ENCODE results near the gene LAGE3. TPM values are rescaled to one million over a fixed set of nuclear protein-coding genes. Genes with fewer than 3 reads are reported as not detected.
A peak's percentile ranks its signal among the peaks of the same experiment; 100 is the strongest.

Gene LAGE3
- total and polyA plus RNA-seq, 9 donors: 12.1 to 16.2 (median 14.6) TPM

GRCh38 chrX:154468217-154468616 is 10.9 kb downstream of the LAGE3 start:
- Histone ChIP-seq H3K27me3 (ENCODE audit: control insufficient read depth, insufficient read depth, low read length) (no peaks in the 10 kb centered on the region), H3K36me3 (ENCODE audit: control insufficient read depth, insufficient read depth, low read length) (peaks cover 53% of the 10 kb centered on the region), H3K4me3 (ENCODE audit: low read length) (no peak overlapping the region), H3K27ac (ENCODE audit: low read length) (no peak overlapping the region), H3K9me3 (replicated peaks; ENCODE audit: control insufficient read depth, low read depth, low read length) (peaks cover 2% of the 10 kb centered on the region), H3K4me1 (ENCODE audit: control insufficient read depth, insufficient read depth, low read length) (no peaks in the 10 kb centered on the region)
- DNase-seq: no peak
- WGBS (ENCODE audit: insufficient coverage): 93% methylated on average over 23 of the region's 23 CpGs

DNA sequence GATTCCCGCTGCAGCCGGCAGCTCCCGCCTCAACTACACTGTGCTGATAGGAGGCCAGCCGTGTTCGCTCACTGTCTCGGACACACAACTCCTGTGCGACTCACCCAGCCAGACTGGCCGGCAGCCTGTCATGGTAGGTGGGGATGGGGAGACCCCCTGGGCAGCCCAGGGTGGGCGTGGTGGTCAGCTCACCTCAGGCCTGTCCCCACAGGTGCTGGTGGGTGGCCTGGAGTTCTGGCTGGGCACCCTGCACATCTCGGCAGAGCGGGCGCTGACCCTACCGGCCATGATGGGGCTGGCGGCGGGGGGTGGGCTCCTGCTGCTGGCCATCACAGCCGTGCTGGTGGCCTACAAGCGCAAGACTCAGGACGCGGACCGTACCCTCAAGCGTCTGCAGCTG is 11.5 kb downstream of the LAGE3 start:
- no peak overlapping the region for H3K27ac ChIP-seq (ENCODE audit: low read length)
- peaks cover 3% of the 10 kb centered on the region for H3K9me3 ChIP-seq (replicated peaks; ENCODE audit: control insufficient read depth, low read depth, low read length)
- peaks cover 60% of the 10 kb centered on the region for H3K36me3 ChIP-seq (ENCODE audit: control insufficient read depth, insufficient read depth, low read length)
- H3K4me1 ChIP-seq (ENCODE audit: control insufficient read depth, insufficient read depth, low read length): no peaks in the 10 kb centered on the region
- H3K4me3 ChIP-seq (ENCODE audit: low read length): no peak overlapping the region
- WGBS (ENCODE audit: insufficient coverage): 91% methylated on average over 18 of the region's 21 CpGs
- H3K27me3 ChIP-seq (ENCODE audit: control insufficient read depth, insufficient read depth, low read length): no peaks in the 10 kb centered on the region
- no peak for DNase-seq

DNA sequence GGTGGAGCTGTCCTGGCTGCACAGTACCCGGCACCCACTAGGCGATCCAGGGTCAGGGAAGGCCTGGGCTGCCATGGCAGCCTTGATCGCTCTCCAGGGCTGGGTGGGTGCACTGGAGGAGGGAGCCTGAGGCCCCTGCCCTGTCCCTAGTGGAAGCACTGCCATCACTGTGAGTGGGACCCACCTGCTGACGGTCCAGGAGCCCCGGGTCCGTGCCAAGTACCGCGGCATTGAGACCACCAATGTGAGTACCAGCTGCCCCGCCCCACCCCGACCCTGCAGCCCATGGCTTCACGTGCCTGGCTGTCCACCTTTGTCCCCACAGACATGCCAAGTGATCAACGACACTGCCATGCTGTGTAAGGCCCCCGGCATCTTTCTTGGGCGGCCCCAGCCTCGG is 12.2 kb downstream of the LAGE3 start:
- Histone ChIP-seq H3K9me3 (replicated peaks; ENCODE audit: control insufficient read depth, low read depth, low read length) (peaks cover 3% of the 10 kb centered on the region), H3K27ac (ENCODE audit: low read length) (no peak overlapping the region), H3K27me3 (ENCODE audit: control insufficient read depth, insufficient read depth, low read length) (no peaks in the 10 kb centered on the region), H3K36me3 (ENCODE audit: control insufficient read depth, insufficient read depth, low read length) (peaks cover 64% of the 10 kb centered on the region), H3K4me1 (ENCODE audit: control insufficient read depth, insufficient read depth, low read length) (no peaks in the 10 kb centered on the region), H3K4me3 (ENCODE audit: low read length) (no peak overlapping the region)
- DNase-seq: no peak
- WGBS (ENCODE audit: insufficient coverage): 88% methylated on average over 12 of the region's 15 CpGs

DNA sequence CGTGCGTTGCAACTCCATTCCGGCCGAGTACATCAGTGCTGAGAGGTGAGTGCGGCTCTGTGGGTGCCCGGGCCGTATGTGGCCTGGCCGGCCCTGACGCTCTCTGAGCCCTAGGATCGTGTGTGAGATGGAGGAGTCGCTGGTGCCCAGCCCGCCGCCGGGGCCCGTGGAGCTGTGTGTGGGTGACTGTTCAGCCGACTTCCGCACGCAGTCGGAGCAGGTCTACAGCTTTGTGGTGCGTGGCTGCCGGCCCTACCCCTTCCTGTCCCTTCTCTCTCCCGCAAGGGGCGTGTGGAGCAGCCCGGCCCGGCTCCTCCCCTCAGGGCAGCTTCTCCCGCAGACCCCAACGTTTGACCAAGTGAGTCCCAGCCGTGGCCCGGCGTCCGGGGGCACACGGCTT is 13.0 kb downstream of the LAGE3 start:
- DNase-seq: no peak
- Histone ChIP-seq H3K27ac (ENCODE audit: low read length) (no peak overlapping the region), H3K27me3 (ENCODE audit: control insufficient read depth, insufficient read depth, low read length) (no peaks in the 10 kb centered on the region), H3K4me3 (ENCODE audit: low read length) (no peak overlapping the region), H3K36me3 (ENCODE audit: control insufficient read depth, insufficient read depth, low read length) (peaks cover 65% of the 10 kb centered on the region), H3K4me1 (ENCODE audit: control insufficient read depth, insufficient read depth, low read length) (no peaks in the 10 kb centered on the region), H3K9me3 (replicated peaks; ENCODE audit: control insufficient read depth, low read depth, low read length) (peaks cover 3% of the 10 kb centered on the region)
- 91% methylated on average over 22 of the region's 32 CpGs for WGBS (ENCODE audit: insufficient coverage)

DNA sequence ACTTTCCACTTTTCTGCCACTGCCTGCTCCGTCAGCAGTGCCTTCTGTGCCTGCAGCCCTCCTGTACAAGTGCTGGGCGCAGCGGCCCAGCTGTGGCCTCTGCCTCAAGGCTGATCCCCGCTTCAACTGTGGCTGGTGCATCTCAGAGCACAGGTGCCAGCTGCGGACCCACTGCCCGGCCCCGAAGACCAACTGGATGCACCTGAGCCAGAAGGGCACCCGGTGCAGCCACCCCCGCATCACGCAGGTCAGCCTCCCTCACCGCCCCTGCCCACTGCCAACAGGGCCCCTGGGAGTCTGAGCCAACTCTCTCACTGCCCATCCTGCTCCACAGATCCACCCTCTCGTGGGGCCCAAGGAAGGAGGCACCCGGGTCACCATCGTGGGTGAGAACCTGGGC is 13.5 kb downstream of the LAGE3 start:
- Histone ChIP-seq H3K4me3 (ENCODE audit: low read length) (no peak overlapping the region), H3K9me3 (replicated peaks; ENCODE audit: control insufficient read depth, low read depth, low read length) (peaks cover 3% of the 10 kb centered on the region), H3K36me3 (ENCODE audit: control insufficient read depth, insufficient read depth, low read length) (peaks cover 68% of the 10 kb centered on the region), H3K27me3 (ENCODE audit: control insufficient read depth, insufficient read depth, low read length) (no peaks in the 10 kb centered on the region), H3K27ac (ENCODE audit: low read length) (no peak overlapping the region), H3K4me1 (ENCODE audit: control insufficient read depth, insufficient read depth, low read length) (no peaks in the 10 kb centered on the region)
- DNase-seq: no peak
- 92% methylated on average over 9 of the region's 14 CpGs for WGBS (ENCODE audit: insufficient coverage)

DNA sequence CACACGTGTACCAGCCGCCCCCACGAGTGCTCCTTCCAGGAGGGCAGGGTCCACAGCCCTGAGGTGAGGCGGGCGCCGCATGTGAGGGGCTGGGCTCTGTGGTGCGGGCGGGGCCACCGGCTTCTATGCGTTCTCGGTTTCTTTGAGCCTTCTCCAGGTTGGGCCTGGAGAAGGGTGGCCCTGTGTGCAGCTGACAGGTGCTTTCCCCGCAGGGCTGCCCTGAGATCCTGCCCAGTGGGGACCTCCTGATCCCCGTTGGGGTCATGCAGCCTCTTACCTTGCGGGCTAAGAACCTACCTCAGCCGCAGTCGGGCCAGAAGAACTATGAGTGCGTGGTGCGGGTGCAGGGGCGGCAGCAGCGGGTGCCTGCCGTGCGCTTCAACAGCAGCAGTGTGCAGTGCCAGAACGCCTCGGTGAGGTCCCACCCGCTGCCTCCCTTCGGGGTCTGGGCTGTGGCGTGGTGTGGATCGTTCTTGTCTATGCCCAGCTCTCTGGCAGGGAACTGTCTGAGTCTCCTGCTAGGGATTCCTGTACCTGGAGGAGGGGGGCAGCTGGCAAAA is 14.2 kb downstream of the LAGE3 start:
- WGBS (ENCODE audit: insufficient coverage): 93% methylated on average over 24 of the region's 28 CpGs
- Histone ChIP-seq H3K9me3 (replicated peaks; ENCODE audit: control insufficient read depth, low read depth, low read length) (peaks cover 3% of the 10 kb centered on the region), H3K4me1 (ENCODE audit: control insufficient read depth, insufficient read depth, low read length) (peaks cover 2% of the 10 kb centered on the region), H3K36me3 (ENCODE audit: control insufficient read depth, insufficient read depth, low read length) (peaks cover 63% of the 10 kb centered on the region), H3K27me3 (ENCODE audit: control insufficient read depth, insufficient read depth, low read length) (no peaks in the 10 kb centered on the region), H3K27ac (ENCODE audit: low read length) (no peak overlapping the region), H3K4me3 (ENCODE audit: low read length) (no peak overlapping the region)
- DNase-seq: no peak

- no peak for DNase-seq
- H3K4me1 ChIP-seq (ENCODE audit: control insufficient read depth, insufficient read depth, low read length): peaks cover 9% of the 10 kb centered on the region
- H3K4me3 ChIP-seq (ENCODE audit: low read length): no peak overlapping the region
- H3K27me3 ChIP-seq (ENCODE audit: control insufficient read depth, insufficient read depth, low read length): no peaks in the 10 kb centered on the region
- H3K36me3 ChIP-seq (ENCODE audit: control insufficient read depth, insufficient read depth, low read length): peaks cover 55% of the 10 kb centered on the region
- H3K9me3 ChIP-seq (replicated peaks; ENCODE audit: control insufficient read depth, low read depth, low read length): peaks cover 2% of the 10 kb centered on the region
- WGBS (ENCODE audit: insufficient coverage): 88% methylated on average over 28 of the region's 36 CpGs
- H3K27ac ChIP-seq (ENCODE audit: low read length): no peak overlapping the region
Measured at GRCh38 chrX:154463611-154464220, 15.4 kb downstream of the LAGE3 start.

GRCh38 chrX:154462396-154462795 is 16.7 kb downstream of the LAGE3 start:
- peaks cover 2% of the 10 kb centered on the region for H3K9me3 ChIP-seq (replicated peaks; ENCODE audit: control insufficient read depth, low read depth, low read length)
- no peak overlapping the region for H3K27ac ChIP-seq (ENCODE audit: low read length)
- H3K4me1 ChIP-seq (ENCODE audit: control insufficient read depth, insufficient read depth, low read length): peaks cover 9% of the 10 kb centered on the region
- DNase-seq: no peak
- no peak overlapping the region for H3K4me3 ChIP-seq (ENCODE audit: low read length)
- no peaks in the 10 kb centered on the region for H3K27me3 ChIP-seq (ENCODE audit: control insufficient read depth, insufficient read depth, low read length)
- H3K36me3 ChIP-seq (ENCODE audit: control insufficient read depth, insufficient read depth, low read length): peaks cover 45% of the 10 kb centered on the region
- WGBS (ENCODE audit: insufficient coverage): 85% methylated on average over 7 of the region's 8 CpGs

GRCh38 chrX:154460326-154460725 is 18.8 kb downstream of the LAGE3 start:
- peaks cover 9% of the 10 kb centered on the region for H3K4me1 ChIP-seq (ENCODE audit: control insufficient read depth, insufficient read depth, low read length)
- peaks cover 37% of the 10 kb centered on the region for H3K36me3 ChIP-seq (ENCODE audit: control insufficient read depth, insufficient read depth, low read length)
- H3K4me3 ChIP-seq (ENCODE audit: low read length): no peak overlapping the region
- 84% methylated on average over 26 of the region's 26 CpGs for WGBS (ENCODE audit: insufficient coverage)
- no peaks in the 10 kb centered on the region for H3K27me3 ChIP-seq (ENCODE audit: control insufficient read depth, insufficient read depth, low read length)
- H3K9me3 ChIP-seq (replicated peaks; ENCODE audit: control insufficient read depth, low read depth, low read length): peaks cover 2% of the 10 kb centered on the region
- H3K27ac ChIP-seq (ENCODE audit: low read length): no peak overlapping the region
- DNase-seq: no peak

DNA sequence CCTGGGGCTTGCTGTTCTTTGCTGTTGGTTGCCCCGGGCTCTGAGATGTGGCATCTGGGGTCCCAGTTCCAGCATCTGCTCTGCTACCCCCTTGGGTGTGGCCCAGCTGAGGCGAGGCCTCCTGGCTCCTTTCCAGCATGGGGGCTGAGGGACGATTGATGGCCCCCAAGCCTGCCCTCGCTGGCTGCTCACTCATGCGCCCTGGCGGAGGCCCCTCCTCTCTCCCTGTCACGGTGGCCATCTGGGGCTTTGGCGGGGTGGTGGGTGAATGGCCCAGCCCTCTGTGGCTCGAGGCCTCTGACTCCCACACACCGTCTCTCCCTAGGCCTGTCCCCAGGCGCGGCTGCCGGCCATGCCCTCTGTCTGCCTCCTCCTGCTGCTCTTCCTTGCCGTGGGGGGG is 19.2 kb downstream of the LAGE3 start:
- H3K36me3 ChIP-seq (ENCODE audit: control insufficient read depth, insufficient read depth, low read length): peaks cover 32% of the 10 kb centered on the region
- H3K4me1 ChIP-seq (ENCODE audit: control insufficient read depth, insufficient read depth, low read length): peaks cover 9% of the 10 kb centered on the region
- peak overlapping the region; percentile 65 for H3K4me3 ChIP-seq (ENCODE audit: low read length)
- no peaks in the 10 kb centered on the region for H3K27me3 ChIP-seq (ENCODE audit: control insufficient read depth, insufficient read depth, low read length)
- H3K27ac ChIP-seq (ENCODE audit: low read length): no peak overlapping the region
- WGBS (ENCODE audit: insufficient coverage): 41% methylated on average over 12 of the region's 14 CpGs
- peaks cover 2% of the 10 kb centered on the region for H3K9me3 ChIP-seq (replicated peaks; ENCODE audit: control insufficient read depth, low read depth, low read length)
- DNase-seq: no peak

Data from muscle of leg (tissue), 11 donors.